Type B pancreatic cell (in vitro differentiated cells): ENCODE results near the gene RAB4B. TPM values are rescaled to one million over a fixed set of nuclear protein-coding genes. Genes with fewer than 3 reads are reported as not detected.

Experiments
- DNase-seq: peaks from one replicate; pipeline ENCODE4 v3.0.0; 2021; ENCODE audit warnings: mixed read lengths; ENCODE audit not compliant: unreplicated experiment; ENCODE audit errors: extremely low spot score
- H3K27ac Mint-ChIP-seq: 2 replicates; pipeline ENCODE4 v1.8.0; 2021; ENCODE audit warnings: mild to moderate bottlenecking, mixed read lengths
- H3K27me3 Mint-ChIP-seq: 2 replicates; pipeline ENCODE4 v1.8.0; 2021; ENCODE audit warnings: mixed read lengths
- H3K36me3 Mint-ChIP-seq: 2 replicates; pipeline ENCODE4 v1.8.0; 2021; ENCODE audit warnings: mixed read lengths
- H3K4me1 Mint-ChIP-seq: one replicate; pipeline ENCODE4 v1.8.0; 2021; ENCODE audit warnings: mixed read lengths; ENCODE audit not compliant: unreplicated experiment
- H3K4me3 Mint-ChIP-seq: 2 replicates; pipeline ENCODE4 v1.8.0; 2021; ENCODE audit warnings: mild to moderate bottlenecking, mixed read lengths
- H3K9me3 Mint-ChIP-seq: 2 replicates; pipeline ENCODE4 v1.8.0; 2021; ENCODE audit warnings: mixed read lengths
- total RNA-seq: library from RNA; stranded (reverse); gene quantifications from 2 replicates; pipeline ENCODE4 v1.2.1, GENCODE V29; 2021; ENCODE audit warnings: low replicate concordance
- TF ChIP-seq, protein P1 (sequence below): fragments of 200-600 bp; sonication (generic); conservative IDR thresholded peaks from 2 replicates; pipeline ENCODE4 v1.5.0; 2021; ENCODE audit warnings: antibody characterized with exemption, mild to moderate bottlenecking

The RAB4B gene
- total RNA-seq, 1 donor from 2014 or later: 10.4 TPM

DNA sequence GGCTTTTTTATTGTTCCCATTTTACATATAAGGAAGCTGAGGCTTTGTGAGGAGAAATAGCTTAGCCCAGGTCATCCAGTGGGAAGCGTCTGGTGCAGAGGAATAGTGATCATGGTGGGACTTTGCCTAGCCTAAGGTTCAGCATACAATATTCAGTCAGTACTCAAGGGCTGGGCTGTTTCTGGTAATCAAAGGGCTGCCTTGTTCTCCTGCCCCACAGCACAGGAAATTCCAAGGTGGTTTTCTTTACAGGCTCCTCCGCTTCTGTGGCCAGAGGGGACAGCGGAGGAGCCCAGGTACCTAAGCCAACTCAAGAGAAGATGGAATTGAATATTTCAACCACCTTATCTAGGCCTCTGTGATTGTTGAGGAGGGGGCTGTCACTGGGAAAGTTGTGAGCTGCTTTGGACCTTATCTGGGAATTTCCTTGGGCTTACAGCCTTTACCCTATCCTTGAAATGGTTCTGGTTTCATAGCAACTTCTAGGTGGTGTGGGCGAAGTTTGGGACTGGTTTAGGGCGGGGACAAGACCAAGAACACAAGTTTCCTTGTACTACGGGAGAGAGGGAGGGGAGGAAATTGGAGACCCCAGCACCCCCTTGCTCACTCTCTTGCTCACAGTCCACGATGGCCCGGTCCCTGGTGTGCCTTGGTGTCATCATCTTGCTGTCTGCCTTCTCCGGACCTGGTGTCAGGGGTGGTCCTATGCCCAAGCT is 3.0 kb upstream of the RAB4B start, which contains the start of gene MIA:
MIA (plus strand) TSS at position 606 of the 716 bp plus-strand sequence; CDS start at position 628, 22 bp downstream.
- peaks cover 5% of the 10 kb centered on the region for H3K9me3 Mint-ChIP-seq
- TF ChIP-seq, protein P1, sequence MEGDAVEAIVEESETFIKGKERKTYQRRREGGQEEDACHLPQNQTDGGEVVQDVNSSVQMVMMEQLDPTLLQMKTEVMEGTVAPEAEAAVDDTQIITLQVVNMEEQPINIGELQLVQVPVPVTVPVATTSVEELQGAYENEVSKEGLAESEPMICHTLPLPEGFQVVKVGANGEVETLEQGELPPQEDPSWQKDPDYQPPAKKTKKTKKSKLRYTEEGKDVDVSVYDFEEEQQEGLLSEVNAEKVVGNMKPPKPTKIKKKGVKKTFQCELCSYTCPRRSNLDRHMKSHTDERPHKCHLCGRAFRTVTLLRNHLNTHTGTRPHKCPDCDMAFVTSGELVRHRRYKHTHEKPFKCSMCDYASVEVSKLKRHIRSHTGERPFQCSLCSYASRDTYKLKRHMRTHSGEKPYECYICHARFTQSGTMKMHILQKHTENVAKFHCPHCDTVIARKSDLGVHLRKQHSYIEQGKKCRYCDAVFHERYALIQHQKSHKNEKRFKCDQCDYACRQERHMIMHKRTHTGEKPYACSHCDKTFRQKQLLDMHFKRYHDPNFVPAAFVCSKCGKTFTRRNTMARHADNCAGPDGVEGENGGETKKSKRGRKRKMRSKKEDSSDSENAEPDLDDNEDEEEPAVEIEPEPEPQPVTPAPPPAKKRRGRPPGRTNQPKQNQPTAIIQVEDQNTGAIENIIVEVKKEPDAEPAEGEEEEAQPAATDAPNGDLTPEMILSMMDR: no peak

DNA sequence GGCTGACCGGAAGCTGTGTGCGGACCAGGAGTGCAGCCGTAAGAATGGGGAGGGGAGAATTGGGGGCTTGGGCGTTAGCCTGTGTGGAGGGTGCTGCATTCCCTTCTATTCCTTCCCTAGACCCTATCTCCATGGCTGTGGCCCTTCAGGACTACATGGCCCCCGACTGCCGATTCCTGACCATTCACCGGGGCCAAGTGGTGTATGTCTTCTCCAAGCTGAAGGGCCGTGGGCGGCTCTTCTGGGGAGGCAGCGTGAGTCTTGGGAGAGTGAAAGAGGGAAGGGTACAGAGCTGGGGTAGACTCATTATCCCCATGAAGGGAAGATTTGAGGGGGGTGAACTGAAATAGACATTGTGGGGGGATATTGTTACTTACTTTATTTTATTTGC is 2.4 kb upstream of the RAB4B start:
- H3K27ac Mint-ChIP-seq: peak overlapping the region; percentile 54
- peaks cover 17% of the 10 kb centered on the region for H3K4me1 Mint-ChIP-seq
- DNase-seq: no peak
- peaks cover 11% of the 10 kb centered on the region for H3K36me3 Mint-ChIP-seq
- TF ChIP-seq, protein P1: no peak
- peaks cover 5% of the 10 kb centered on the region for H3K9me3 Mint-ChIP-seq
- H3K27me3 Mint-ChIP-seq: no peaks in the 10 kb centered on the region
- H3K4me3 Mint-ChIP-seq: no peak overlapping the region

More for the DNA sequence above, 3.0 kb upstream of the RAB4B start, which contains the start of gene MIA:
- H3K36me3 Mint-ChIP-seq: peaks cover 14% of the 10 kb centered on the region
- H3K27ac Mint-ChIP-seq: peak within 1 kb of the TSS; percentile 100
- H3K4me1 Mint-ChIP-seq: peaks cover 17% of the 10 kb centered on the region
- no peaks in the 10 kb centered on the region for H3K27me3 Mint-ChIP-seq
- H3K4me3 Mint-ChIP-seq: no peak within 1 kb of the TSS
- DNase-seq: no peak

DNA sequence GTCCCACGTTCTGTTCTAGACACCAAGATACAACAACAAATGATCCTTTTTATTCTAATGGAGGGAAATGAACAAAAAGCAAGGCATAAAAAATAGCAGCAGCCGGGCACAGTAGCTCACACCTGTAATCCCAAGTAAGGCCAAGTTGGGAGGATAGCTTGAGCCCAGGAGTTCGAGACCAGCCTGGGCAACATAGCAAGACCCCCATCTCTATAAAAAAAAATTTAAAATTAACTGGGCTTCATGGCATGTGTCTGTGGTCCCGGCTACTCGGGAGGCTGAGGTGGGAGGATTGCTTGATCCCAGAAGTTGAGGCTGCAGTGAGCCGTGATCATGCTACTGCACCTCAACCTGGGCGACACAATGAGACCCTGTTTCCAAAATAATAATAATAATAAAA is 1.7 kb upstream of the RAB4B start:
- Mint-ChIP-seq H3K9me3 (no peaks in the 10 kb centered on the region), H3K27me3 (no peaks in the 10 kb centered on the region), H3K4me1 (peaks cover 17% of the 10 kb centered on the region), H3K36me3 (peaks cover 4% of the 10 kb centered on the region), H3K27ac (peak overlapping the region; percentile 100), H3K4me3 (peak overlapping the region; percentile 89)
- no peak for DNase-seq
- TF ChIP-seq, protein P1: no peak

DNA sequence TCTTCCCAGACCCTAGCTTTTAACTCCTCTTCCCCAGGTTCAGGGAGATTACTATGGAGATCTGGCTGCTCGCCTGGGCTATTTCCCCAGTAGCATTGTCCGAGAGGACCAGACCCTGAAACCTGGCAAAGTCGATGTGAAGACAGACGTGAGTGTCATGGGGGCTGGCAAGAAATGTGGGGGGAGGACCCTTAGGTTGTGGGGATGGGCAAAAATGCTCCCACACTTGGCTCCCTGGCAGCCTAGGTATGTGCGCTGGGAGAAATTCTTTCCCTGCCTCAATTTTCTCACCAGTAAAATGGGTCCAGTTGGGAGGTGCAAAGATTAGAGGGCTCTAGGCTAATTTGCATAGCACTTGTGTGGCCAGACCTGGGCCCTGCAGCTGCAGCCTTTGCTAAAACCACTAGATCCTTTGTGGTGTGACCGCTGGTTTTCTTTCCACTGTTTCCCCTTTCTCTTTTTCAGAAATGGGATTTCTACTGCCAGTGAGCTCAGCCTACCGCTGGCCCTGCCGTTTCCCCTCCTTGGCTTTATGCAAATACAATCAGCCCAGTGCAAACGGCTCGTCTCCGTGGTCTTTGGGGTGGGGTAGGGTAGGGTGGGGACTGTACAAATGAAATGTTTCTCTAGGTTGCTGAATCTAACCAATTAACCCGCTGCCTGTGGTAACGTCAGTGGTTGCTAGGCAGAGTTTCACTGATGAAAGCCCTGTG is 959 bp upstream of the RAB4B start:
- peaks cover 3% of the 10 kb centered on the region for H3K36me3 Mint-ChIP-seq
- DNase-seq: peak; percentile 88
- H3K4me3 Mint-ChIP-seq: peak overlapping the region; percentile 89
- H3K27me3 Mint-ChIP-seq: no peaks in the 10 kb centered on the region
- H3K4me1 Mint-ChIP-seq: peaks cover 17% of the 10 kb centered on the region
- H3K27ac Mint-ChIP-seq: peak overlapping the region; percentile 100
- TF ChIP-seq, protein P1: no peak
- no peaks in the 10 kb centered on the region for H3K9me3 Mint-ChIP-seq

DNA sequence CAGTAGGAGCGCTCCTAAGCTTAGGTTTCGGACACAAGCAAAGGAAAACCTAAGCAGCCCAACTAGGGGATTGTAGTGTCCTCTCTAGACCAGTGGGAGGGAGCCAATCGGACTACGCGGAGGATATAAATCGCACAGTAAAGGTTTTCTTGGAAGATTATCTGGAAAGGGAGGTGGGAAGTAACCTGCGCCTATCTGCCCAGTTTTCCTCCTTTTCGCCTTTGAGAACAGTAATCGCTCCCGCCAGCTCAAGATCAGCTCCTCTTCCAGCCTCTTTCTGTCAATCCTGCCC is 456 bp upstream of the RAB4B start:
- peak overlapping the region; percentile 100 for H3K27ac Mint-ChIP-seq
- H3K9me3 Mint-ChIP-seq: no peaks in the 10 kb centered on the region
- H3K36me3 Mint-ChIP-seq: peaks cover 4% of the 10 kb centered on the region
- peak overlapping the region; percentile 89 for H3K4me3 Mint-ChIP-seq
- TF ChIP-seq, protein P1: no peak
- peaks cover 17% of the 10 kb centered on the region for H3K4me1 Mint-ChIP-seq
- no peaks in the 10 kb centered on the region for H3K27me3 Mint-ChIP-seq
- DNase-seq: no peak
